ENCODE data around the gene DENND1C. TPM values are rescaled to one million over a fixed set of nuclear protein-coding genes. Genes with fewer than 3 reads are reported as not detected.
A peak's percentile ranks its signal among the peaks of the same experiment; 100 is the strongest.
"Not testable (repeated sequence)": the region's sequence is repeated elsewhere in the genome, so short reads cannot be mapped to it uniquely, and the experiment has no call there.

DENND1C gene
- total RNA-seq, 1 experiment from 2014 or later, result 0.17 TPM

GRCh38 chr19:6509118-6509971 is 27.8 kb upstream of the DENND1C start:
- no peak for DNase-seq (ENCODE audit: extremely low read depth, low read depth)

- not testable (repeated sequence) for DNase-seq (ENCODE audit: extremely low read depth, low read depth)
Observed at GRCh38 chr19:6508028-6508771, 26.6 kb upstream of the DENND1C start.

- peak; percentile 45 for DNase-seq (ENCODE audit: extremely low read depth, low read depth)
Observed at GRCh38 chr19:6503407-6504201, 22.0 kb upstream of the DENND1C start.

- DNase-seq (ENCODE audit: extremely low read depth, low read depth), result no peak
Observed at GRCh38 chr19:6501740-6502648, 20.4 kb upstream of the DENND1C start, which contains the start of gene TUBB4A. Gene TUBB4A, minus strand, starts transcription at chr19:6502309. Its CDS starts 97 bp downstream, at chr19:6502212.

GRCh38 chr19:6500837-6501739 is 19.5 kb upstream of the DENND1C start:
- DNase-seq (ENCODE audit: extremely low read depth, low read depth), result no peak

GRCh38 chr19:6499052-6499790 is 17.6 kb upstream of the DENND1C start:
- DNase-seq (ENCODE audit: extremely low read depth, low read depth), result no peak

GRCh38 chr19:6498294-6499036 is 16.9 kb upstream of the DENND1C start:
- DNase-seq (ENCODE audit: extremely low read depth, low read depth), result no peak

- no peak for DNase-seq (ENCODE audit: extremely low read depth, low read depth)
Observed at GRCh38 chr19:6495947-6496346, 14.4 kb upstream of the DENND1C start.

GRCh38 chr19:6494438-6495036 is 12.9 kb upstream of the DENND1C start:
- no peak for DNase-seq (ENCODE audit: extremely low read depth, low read depth)

GRCh38 chr19:6491802-6492592 is 10.4 kb upstream of the DENND1C start:
- DNase-seq (ENCODE audit: extremely low read depth, low read depth), result no peak

GRCh38 chr19:6490134-6490533 is 8.5 kb upstream of the DENND1C start:
- no peak for DNase-seq (ENCODE audit: extremely low read depth, low read depth)

- DNase-seq (ENCODE audit: extremely low read depth, low read depth), result no peak
Observed at GRCh38 chr19:6489278-6490061, 7.9 kb upstream of the DENND1C start.

- DNase-seq (ENCODE audit: extremely low read depth, low read depth), result no peak
Observed at GRCh38 chr19:6484831-6485230, 3.2 kb upstream of the DENND1C start.

GRCh38 chr19:6484230-6484629 is 2.6 kb upstream of the DENND1C start:
- DNase-seq (ENCODE audit: extremely low read depth, low read depth), result no peak

- no peak for DNase-seq (ENCODE audit: extremely low read depth, low read depth)
Observed at GRCh38 chr19:6483235-6483634, 1.6 kb upstream of the DENND1C start.

- no peak for DNase-seq (ENCODE audit: extremely low read depth, low read depth)
Observed at GRCh38 chr19:6482343-6482686, 728 bp upstream of the DENND1C start.

Measured in NCI-H460 (cell line).